Stimulated activated CD8-positive, alpha-beta memory T cell treated with anti-CD3 and anti-CD28 coated beads, Interleukin-7, amount 100 ng/mL, for 4 hours (primary cell): Measurements from ENCODE around the gene SURF6.
"Not testable (repeated sequence)": the region's sequence is repeated elsewhere in the genome, so short reads cannot be mapped to it uniquely, and the experiment has no call there.

Source experiments
- DNase-seq, 2 donors: peaks; one replicate each; pipeline ENCODE4 v3.0.0-alpha.2; 2020; ENCODE audit warnings: low read depth in 2 of 2

Gene SURF6

DNA sequence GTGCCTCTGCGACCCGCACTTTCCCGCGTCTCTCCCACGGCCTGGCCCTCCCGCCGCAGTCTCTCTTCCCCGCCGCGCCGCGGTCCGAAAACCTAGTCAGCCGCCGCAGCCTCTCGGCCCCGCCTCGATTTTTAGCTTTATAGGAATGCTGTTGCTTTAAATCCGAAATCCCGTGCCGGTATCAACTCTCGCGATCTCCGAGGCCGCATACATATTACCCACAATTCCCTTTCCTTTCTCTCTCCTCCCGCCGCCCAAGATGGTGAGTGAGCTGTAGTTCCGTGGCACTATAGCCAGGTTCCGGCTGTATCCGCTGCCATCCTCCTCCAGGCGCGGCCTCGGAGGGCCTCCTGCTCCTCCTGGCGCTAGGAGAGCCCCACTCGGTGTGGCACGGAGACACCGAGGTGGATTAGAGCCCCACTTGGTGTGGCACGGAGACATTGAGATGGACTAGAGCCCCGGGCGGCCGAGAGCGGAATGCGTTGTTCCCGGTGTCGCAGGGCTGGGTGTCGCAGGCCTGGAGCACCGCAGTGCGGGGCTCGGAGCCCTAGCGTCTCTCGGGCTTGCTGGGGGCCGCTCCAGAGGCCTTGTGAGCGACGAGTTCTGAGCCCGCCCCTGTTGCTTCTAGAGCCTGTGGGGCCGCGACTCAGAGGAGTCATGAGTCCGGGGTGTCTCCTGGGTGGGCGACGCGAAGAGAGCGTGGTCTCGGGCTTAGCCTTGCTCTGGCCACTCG, 12.2 kb upstream of the SURF6 start, which contains the start of the genes MED22 and RPL7A:
TSS of gene MED22 (minus strand) at position 147 of the 733 bp plus-strand sequence. CDS start 1,469 bp downstream, outside the sequence.
TSS of gene RPL7A (plus strand) at position 234 of the 733 bp plus-strand sequence. CDS start at position 260, 26 bp downstream.
- peak; percentile 86 to 91 for DNase-seq

DNA sequence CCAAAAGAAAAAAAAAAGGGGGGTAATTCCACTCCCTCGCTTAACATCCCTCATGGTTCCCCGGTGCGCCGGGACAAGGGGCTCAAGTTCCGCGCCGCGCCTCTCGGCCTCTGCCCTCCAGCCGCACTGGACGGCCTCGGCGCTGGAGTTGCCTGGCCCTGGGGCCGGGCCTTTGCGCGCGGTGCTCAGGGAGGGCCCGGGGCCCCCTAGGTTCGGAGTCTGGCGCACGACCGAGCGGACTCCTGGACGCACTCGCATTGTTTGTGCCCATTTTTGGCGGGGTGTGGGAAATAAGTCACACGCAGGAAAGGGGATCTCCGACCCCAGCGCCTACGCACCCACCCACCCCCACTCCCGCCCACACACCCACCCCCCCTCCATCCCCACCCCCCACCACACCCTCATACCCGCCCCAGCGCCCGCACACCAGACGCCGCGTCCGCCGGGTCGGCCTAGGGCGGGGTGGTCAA, 11.6 kb upstream of the SURF6 start:
- no peak for DNase-seq

DNA sequence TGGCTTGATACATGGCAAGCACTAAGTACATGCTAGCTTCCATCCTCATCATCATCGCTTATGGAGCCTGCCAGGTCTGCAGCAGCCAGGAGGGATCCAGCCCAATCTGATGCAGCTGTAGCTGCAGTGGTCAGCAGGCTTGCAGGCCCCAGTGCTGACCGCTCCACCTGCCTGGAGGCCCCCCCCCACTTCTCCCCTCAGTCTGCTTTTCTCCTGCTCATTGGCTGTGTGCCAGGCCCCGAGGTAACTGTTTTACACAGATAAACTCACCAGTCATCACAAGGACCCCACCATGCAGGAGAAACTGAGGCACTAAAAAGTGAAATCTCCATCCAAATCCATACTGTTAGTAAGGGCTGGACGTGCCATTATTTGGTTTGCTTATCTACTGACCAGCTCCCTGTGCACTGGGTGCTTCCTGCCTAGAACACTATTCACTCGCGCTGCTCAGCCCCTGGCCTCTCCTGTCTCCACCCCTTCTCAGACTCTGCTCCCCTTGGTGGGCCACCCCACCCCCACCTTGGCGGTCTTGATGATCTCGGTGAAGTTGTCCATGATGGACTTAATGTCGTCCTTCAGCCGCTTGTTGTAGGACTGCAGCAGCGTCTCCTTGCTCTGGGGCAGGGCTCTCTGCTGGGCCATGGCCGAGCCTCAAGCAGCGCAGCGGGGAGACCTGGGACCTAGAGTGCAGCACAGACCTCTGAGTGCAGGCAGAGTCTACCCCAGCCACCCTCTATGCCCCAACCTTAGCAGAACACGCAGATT, 10.2 kb upstream of the SURF6 start:
- DNase-seq = no peak

DNA sequence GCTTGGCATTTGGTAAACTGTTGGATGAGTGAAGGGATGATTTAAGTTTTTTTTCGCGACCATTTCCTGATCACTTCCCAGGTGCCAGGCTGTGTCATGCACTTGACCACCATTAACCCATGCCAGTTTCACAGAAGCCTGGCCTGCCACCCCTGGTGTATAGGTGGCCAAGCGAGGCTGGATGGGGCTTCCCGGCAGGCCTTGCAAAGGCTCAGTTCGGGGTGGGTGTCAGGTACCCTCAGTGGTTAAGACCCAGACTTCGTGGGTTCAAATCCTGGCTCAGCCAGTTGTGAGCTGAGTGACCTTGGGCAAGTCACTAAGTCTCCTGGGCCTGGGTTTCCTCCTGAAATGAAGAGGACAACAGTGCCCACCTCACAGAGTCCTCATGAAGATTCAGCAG, 9.6 kb upstream of the SURF6 start:
- no peak for DNase-seq

DNA sequence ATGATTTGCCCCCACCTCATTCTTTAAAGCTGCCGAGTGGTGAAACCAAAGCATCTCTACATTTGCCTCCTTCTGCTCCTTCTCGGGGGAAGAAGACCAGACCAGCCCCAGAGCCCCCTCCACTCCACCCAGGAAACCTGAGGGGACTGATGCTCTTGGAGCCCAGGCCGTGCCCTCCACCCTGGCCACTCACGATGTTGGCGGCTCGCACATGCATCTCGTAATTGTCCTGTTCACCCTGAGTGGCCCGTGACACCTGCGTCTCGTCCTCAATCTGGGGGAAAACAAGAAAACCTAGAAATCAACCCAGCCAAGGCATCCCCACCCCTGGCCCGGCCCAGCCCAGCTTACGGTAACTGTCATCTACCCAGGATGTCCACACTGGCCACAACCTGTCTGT, 9.0 kb upstream of the SURF6 start:
- DNase-seq = no peak

DNA sequence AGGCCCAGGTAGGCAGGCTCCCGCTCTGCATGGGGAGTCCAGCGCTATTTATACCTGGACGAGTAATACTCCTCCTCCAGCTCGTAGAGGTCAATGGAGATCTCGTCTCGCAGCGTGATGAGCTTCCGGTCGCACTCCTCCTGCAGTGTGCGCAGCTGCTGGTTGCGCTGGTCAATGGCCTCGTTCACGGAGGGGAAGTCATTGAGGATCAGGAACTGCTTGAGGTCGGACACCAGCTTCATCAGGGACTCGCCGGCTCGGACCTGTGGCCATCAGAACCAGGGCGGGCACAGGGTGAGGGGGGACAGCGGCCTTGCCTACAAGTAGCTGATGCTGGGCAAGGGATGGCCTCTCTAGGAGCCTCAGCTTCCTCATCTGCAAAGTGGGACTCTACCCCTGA, 8.1 kb upstream of the SURF6 start:
- DNase-seq = no peak

DNA sequence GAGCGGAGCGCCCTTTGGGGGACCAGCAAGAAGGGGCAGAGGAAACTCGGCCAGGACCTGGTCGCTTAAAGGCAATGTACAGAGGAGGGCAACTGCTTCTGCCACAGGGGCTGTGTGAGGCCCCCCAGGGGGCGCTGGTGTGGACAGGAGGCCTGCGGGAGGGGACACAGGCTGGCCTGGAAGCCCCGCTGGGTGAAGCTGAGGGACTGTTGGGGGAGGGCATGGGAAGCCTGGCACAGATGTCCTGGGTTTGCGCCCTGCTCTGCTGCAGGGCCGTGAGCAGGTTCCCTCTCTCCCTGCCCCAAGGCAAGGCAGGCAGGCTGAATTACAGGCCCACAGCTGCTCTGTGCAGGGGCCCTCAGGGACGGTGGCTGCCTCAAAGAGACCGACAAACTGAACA, 6.6 kb upstream of the SURF6 start:
- DNase-seq = no peak

DNA sequence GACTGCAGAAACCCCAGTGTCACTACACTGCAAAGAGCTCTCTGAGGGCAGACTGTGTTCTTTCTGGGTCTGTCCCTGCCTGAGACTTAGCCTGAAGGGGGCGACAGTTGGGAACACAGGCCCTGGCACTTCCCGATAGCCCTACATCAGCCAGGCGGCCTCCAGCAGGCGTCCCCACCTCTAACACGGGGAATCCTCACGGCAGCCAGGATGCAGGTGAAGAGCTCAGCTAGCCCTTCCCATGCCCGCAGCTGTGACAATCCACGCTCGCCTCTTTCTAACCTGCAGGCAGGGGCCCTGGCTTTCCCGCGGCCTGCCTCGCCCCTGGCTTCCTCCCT, 6.0 kb upstream of the SURF6 start:
- no peak for DNase-seq

DNA sequence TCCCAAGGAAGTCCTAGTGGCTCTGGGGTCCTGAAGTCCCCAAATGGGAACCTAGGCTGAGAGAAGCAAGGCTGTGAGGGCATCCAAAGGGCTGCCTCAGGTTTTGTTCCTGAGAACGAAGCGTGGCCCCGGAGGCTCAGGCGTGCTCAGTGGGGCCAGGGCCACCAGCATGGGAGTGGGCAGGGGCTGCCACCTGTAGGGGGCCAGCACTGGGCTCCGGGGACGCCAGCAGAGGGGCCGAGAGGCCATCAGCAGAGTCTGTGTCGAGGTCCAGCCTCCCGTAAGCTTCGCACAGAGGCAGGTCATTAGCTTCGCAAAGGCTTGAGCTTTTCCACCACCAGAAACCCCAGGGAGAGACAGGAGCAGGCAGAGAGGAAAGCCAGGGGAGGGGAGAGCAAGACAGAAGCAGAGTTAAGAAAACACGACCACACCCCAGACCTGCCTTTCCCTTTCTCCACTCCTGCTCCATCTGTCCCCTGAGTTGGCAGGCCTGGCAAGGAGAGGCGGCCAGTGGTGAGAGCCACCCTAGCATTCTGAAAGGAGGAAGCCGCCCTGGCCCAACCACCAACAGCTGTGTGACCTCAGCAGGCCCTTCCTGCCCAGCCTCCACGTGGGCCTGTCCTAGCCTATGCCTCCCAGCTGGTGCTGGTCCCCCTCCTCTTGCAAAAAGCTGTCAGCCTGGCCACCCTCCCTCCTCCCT, 5.5 kb upstream of the SURF6 start:
- no peak for DNase-seq

DNA sequence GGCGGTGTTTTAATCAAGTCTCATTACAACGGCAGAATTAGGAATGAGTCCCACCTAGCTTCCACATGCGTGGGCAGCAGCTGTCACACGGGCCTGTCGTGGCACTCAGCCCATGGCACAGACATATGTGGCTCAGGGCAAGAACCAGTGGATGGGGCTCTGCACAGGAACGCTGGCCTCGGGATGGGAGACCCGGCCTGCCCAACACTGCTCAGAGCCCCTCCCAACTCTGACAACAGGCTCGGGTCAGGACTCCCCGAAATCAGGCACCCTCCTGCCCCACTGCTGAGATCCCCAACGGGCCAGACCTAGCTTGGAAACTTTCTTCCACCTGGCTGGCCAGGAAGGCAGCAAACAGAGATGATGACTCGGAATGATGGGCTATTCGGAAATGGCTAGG, 4.9 kb upstream of the SURF6 start:
- no peak for DNase-seq

DNA sequence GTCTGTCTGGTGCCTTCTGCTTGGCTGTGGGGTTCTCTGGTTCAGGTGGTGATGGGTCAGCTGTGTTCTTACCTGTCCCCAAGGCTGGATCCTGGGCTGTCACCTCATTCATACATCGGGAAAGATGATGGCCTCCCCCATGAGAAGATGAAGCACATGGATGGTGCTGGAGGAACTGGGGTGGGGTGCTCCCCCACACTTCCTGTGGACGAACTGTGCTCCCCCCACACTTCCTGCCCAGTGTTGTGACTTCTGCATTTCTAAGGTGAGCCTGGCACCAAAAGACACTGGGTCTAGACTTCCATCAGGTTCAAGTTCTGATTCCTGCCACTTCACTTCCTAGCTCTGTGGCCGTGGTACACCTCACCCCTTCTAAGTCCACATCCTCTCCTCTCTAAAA, 4.3 kb upstream of the SURF6 start:
- no peak for DNase-seq

DNA sequence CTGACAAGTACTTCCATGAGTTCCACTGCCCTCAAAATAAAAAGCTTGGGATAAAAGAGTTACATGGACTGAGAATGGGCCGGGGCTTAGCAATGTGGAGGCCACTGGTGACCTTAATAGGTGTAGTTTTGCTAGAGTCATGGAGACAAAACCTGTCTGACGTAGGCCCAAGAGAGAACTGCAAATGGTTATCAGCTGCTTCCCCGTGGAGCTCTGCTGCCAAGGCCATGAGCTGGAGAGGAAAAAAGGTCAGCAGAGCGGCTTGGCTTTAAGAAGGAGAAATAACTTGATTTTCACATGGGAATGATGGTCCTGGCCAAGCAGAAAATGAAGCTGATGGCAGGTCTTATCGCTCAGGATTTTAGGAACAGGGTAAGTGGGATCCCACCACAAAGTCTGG, 3.7 kb upstream of the SURF6 start:
- no peak for DNase-seq

DNA sequence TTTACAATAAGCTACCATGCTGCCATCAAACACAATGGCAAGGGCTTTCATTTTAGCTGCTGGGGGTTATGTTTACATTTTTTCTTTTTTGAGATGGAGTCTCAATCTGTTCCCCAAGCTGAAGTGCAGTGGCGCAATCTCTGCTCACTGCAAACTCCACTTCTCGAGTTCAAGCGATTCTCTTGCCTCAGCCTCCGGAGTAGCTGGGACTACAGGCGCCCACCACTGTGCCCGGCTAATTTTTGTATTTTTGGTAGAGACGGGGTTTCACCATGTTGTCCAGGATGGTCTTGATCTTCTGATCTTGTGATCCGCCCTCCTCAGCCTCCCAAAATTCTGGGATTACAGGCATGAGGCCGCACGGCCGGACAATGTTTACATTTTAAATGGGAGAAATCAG, 1.1 kb downstream of the SURF6 start:
- not testable (repeated sequence) for DNase-seq

DNA sequence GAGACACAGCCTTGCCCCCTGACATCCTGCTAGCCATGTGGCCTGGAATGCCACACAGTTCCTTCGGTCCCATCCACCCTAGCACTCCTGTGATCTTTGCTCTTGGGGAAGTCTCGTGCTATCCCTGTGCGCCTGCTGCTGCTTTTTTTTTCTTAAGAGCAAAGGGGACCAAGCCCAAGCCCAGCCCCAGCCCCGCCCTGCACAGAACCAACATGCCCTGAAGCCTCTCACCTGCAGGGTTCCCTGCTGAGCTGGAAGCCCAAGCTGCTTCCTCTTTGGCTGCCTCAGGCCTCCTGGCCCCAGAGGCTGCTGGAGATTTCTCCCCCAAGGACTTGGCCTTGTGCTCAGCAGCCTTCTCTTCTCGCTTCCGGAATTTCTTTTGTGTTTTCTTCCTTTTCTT, 1.8 kb downstream of the SURF6 start:
- DNase-seq = no peak

DNA sequence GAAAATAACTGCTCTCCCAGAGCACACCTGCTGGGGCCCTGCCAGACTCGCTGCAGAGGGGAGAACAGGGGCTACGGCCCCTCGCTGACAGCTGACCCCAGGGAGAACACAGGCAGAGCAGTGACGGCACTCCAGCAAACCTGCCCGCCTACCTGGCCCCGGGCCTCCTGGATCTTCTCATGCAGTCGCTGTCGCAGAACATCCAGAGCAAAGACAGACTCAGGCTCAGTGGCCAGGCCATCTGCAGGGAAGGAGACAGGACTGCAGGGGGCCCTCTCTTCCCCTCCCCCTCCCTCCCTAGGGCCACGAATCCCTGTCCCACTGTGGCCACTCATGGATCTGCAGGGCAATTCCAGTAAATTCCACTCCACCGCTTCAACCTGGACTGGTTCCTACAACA, 2.4 kb downstream of the SURF6 start:
- DNase-seq = no peak

DNA sequence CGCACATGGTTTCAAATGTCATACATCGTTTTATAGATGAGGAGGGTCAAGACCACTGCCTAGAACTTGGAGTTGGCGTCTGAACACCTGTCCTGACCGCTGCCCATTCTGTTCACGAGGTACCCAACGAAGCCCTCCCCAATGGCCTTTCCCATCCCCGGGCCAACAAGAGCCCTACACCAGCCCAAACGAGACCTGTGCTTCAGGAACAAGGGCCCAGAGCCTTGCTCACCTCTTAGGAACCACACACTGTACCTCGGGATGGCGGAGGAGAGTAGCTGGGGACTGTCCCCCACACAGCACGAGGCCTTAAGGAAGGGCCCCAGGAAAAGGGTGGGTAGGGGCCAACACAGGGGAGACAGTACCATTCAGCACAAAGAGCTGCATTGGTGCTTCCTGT, 3.0 kb downstream of the SURF6 start:
- DNase-seq = no peak

DNA sequence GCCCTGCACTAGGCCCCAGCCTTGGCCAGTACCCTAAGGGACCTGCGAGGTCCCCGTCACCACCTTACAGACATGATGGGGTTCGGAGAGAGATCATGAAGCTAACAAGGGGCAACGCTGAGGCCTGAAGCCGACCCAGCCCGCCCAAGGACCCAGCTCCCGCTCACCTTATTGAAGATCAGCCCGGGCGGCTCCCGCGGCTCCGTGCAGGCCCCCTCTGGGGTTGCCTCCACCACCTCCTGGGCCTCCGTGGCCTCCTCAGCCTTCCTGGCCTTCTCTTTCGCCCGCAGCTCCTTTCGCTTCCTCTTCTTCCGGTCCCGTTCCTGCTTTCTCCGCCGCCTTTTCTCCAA, 3.6 kb downstream of the SURF6 start:
- DNase-seq = no peak

DNA sequence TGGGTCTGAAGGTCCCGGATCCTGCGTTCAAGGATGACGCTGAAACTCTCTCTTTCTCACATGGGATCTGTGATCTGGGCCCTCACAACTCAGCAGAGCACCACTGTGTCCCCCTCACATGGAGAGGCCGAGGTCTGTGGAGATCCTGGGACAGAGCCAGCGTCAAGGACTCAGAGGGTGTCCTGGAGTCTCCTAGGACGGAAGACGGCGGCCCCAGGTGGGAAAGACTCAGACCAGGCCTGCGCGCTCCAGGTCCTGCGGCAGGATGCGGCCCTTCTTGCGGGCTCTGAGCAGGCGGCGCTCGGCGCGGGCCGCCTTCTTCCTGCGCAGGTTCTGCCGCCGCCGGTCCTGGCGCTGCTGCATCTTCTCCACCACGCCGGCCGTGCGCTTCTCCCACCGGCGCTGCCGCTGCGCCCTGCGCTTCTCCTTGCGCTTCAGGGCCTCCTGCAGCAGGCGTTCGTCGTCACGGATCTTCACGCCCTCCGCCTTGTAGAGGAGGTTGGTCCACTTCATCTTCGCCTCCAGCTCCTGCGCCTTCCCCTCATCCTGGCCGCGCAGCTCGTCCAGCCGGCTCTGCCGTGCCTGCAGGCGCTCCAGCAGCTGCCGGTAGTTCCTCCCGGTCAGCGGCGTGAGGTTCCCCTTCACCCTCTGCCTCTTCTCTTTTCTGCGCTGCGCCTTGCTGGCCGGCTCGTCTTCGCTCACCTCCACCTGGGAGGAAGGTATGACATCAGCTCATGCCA, 4.2 kb downstream of the SURF6 start:
- DNase-seq = no peak

DNA sequence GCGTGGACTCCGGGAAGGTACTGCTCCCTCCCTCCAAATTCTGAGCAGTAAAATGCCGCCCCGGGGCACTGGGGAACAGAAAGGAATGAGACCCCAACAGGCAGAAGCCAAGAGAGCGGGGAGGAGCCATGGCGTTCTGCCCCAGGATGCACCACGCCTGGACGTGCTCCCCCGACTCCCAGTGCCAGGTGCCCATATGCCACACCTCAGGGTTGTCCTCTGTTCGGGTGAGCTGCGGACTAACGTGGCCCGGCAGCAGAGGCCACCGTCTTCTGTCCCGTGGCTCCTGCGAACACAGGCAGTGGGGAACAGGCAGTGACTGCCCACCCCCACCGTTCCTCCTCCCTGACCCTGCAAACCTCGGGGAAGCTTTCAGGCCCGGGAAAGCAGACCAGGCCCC, 4.8 kb downstream of the SURF6 start:
- no peak for DNase-seq

DNA sequence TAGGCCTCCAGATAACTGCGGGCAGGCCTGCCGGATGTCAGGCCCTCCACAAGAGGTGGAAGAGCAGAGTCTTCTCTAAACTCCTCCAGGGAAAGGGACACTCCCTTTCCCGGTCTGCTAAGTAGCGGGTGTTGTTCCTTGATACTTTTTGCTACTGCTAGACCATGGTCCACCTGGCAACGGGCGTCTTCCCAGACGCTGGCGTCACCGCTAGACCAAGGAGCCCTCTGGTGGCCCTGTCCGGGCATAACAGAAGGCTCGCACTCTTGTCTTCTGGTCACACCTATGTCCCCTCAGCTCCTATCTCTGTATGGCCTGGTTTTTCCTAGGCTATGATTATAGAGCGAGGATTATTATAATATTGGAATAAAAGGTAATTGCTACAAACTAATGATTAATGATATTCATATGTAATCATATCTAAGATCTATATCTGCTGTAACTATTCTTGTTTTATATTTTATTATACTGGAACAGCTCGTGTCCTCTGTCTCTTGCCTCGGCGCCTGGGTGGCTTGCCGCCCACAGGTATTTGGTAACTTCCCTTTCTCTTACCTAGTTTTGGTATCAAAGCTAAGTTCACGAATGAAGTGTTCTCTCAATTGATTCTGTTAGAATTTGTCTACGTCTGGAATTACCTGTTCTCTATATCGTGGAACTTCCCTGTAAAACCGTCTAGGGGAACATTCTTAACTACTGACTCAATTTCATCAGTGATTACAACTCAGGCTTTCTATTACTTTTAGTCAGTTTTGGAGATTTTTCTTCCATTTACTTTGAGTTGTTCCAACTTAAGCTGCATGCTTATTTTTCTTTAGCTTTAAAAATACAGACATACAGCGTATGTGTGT, 6.5 kb downstream of the SURF6 start:
- not testable (repeated sequence) for DNase-seq

DNA sequence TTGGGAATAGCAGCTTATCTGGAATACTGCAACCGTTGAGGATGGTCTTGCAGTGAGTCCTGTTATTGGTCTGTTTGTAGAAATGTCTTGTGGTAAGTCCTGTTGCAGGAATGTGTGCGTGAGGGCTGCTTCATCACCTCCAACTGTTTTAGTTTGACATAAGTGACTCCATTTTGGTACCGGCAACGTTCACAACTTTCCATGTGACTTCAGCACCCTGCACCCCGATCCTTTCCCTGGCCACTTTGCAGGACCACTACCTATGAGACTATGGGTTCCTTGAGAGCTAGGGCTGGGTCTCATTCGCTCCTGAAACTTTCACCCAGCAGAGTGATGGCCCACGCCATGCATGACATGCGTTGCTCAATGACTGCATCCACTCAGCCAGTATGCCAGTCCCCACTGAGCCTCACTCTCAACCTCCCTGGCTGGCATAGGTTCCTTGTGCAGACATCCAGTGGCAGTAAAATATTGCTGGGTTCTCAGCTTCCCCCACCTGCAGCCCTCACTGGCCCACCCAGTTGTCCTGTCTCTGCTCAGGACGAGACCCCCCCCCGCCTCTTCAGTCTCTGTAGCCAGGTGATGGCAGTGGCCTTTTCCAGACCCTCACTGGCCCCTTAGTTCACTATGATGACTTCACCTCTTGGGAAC, 8.0 kb downstream of the SURF6 start:
- no peak for DNase-seq
